SHP77 (cell line): Measurements from ENCODE around the gene RAB27A.
"Not testable (repeated sequence)": the region's sequence is repeated elsewhere in the genome, so short reads cannot be mapped to it uniquely, and the experiment has no call there.

Source experiments
- DNase-seq, 2 experiments: peaks; one replicate each; lab custom pipeline; 2025; lab: John Stamatoyannopoulos, UW

The RAB27A gene

DNA sequence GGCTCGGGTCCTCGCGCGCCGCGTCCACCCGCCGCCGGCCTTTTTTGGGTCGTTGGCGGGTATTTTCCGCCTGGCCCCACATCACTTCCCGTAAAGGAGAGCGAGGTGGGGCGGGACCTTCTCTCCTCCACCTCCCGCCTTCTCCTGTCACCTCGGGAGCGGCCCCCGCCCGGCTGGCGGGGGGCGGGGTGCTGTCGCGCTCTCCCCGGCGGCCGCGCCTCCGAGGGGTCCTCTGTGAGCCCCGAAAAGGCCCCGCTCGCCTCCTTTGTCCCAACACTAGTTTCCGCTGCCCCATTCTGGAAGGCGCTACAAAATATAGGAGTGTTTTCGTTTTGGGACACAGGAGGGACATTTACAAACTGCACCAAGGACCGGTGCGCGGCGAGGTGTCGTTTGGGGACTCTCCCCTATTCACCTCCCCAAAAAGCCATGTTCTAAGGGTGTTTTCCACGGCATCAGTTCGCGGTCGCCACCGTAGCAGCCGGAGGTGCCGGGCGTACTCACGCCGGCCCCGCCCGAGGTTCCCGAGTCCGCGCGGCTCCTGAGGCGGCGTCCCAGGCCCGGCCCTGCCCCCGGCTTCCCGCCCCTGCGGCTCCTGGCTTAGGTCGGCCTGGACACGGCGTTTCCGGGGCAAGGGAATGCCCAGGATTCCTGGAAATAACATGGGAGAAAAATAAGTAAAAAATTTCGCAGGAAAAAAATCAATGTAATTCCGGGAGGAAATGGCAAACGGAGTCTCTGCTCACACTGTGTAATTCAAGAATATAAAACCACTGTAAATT, at the start of gene RAB27A:
Gene RAB27A (minus strand): TSS at position 68 of the 782 bp plus-strand sequence. CDS start 54,879 bp downstream, outside the sequence.
- peak; percentile 37 to 73 for DNase-seq

DNA sequence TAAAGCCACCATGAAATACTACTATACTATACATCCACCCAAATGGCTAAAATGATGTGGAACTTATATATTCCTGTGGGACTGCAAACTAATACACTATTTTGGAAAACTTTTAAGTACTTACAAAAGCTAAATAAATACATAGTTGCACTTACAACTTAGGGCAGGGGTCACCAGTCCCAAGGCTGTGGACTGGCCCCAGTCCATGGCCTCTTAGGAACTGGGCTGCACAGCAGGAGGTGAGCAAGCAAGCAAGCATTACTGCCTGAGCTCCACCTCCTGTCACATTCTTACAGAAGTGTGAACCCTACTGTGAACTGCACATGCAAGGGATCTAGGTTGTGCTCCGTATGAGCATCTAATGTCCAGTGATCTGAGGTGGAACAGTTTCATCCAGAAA, 47.5 kb upstream of the RAB27A start:
- DNase-seq = no peak

DNA sequence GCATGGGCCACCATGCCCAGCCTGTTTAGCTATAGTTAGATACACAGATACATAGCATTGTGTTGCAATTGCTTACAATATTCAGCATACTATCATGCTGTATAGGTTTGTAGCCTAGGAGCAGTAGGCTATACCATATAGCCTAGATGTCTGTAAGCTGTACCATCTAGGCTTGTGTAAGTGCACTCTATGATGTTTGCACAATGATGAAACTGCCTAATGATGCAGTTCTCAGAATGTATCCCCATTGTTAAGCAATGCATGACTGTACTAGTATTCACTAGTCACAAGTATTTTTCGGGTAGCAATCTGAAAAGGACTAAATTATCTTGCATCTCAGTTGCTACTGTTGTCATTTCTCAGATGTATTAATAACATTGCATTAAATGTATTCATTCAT, 45.4 kb upstream of the RAB27A start:
- no peak for DNase-seq

DNA sequence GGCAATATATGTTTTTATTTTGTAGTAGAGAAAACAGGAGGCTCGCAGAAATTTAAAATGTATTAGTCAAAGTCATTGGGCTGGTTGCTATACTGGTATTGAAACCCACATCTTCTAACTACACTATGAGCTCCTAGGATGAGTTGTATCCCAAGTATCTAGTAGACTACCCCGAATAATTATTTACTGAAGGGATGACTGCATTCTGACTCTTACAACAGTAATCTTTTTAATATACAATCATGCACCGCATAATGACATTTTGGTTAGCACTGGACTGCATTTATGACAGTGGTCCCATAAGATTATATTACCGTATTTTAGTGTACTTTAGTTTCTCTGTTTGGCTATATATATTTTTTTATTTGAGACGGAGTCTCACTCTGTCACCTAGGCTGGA, 44.8 kb upstream of the RAB27A start:
- no peak for DNase-seq

DNA sequence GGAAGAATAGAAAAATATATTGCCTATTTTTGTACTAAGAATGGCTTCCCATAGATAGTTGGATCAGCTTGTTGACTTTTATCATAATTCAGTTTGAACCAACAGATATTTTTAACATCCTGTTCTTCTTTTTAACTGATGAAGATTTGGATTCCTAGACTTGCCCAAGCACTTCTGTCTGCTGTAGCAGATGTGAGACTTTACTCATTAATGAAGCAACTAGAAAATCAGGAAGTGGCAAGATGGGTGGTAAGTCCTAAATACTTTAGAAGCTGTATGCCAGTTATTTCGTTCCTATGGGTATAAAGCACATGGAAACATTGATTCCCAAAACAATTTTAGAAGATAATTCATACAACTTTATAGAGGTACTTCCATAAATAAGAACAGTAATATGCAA, 37.8 kb upstream of the RAB27A start:
- DNase-seq = no peak

DNA sequence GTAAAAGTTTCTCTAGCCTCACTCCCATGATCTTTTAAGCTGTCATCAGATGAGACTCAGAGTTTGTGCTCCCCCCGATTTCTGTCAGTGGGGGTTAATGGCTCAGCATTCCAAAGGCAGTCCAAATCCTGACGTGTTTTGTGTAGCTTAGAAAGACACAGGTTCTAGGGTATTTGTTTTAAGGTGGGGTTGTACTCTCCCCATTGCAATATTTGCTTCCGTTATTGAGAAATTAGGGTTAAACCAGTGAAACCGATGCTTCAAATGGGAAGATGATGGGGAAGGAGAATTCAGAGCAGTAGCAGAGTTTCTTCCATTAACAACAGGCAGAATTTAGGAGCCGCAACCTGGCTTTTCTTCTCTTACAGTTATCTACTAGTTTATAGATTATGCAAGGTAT, 32.9 kb upstream of the RAB27A start:
- no peak for DNase-seq

DNA sequence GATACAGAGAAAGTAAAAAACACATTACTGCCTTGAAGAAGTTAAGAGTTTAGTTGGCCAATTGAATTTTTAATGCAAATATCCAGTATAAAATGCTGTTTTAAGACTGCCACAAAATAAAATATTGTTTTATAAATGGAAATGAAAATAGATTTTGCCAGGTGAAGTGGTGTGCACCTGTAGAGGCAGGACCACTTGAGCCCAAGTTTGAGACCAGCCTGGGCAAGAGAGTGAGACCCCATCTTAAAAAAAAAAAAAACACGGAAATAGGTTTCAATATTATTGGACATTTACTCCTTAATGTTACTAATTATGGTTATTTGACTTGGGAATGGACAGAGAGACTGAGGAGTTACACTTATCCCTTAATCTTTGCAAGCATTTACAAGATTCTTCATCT, 31.4 kb upstream of the RAB27A start:
- no peak for DNase-seq

DNA sequence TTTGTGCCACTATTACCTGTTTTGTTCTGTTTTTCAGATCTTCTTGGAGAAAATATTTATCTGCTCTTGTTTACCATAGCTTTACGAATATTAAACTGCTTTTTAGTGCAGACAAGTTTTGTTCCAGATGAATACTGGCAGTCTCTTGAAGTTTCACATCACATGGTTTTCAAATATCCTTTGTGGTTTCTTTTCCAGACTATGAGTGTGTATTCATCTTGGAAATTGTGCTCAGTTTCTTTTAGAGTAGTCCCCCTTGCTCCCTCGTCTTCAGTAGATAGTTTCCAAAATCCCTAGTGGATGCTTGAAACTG, 30.6 kb upstream of the RAB27A start:
- DNase-seq = no peak

DNA sequence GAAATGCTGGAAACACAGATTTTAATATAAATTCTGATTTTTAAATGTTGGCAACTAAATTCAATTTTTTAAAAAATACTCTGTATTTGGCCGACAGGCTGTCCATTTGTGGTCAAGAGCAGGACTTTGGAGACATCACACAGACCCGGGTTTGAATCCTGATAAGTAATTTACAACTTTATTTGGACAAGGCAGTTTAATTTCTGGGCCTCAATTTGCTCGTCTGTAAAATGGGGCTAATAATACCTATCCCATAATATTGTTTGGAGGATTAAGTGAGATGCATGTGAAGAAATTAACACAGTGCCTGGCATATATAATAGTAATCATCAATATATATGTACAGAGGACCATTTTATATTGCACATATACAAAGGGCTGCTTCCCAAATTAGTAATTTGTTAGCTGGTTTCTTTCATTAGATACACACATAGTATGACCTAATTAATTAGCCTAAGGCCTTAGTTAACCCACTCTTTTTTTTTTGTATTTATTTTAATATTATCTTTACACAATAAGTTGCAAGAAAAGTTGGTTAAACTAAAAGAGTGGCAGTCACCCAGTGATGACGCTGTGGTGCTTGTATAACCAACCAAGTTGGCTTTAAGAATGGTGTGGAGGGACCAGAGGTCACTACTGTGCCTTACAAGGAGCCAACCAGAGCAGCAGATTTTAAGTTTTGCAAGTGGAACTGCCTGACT, 30.1 kb upstream of the RAB27A start:
- no peak for DNase-seq

DNA sequence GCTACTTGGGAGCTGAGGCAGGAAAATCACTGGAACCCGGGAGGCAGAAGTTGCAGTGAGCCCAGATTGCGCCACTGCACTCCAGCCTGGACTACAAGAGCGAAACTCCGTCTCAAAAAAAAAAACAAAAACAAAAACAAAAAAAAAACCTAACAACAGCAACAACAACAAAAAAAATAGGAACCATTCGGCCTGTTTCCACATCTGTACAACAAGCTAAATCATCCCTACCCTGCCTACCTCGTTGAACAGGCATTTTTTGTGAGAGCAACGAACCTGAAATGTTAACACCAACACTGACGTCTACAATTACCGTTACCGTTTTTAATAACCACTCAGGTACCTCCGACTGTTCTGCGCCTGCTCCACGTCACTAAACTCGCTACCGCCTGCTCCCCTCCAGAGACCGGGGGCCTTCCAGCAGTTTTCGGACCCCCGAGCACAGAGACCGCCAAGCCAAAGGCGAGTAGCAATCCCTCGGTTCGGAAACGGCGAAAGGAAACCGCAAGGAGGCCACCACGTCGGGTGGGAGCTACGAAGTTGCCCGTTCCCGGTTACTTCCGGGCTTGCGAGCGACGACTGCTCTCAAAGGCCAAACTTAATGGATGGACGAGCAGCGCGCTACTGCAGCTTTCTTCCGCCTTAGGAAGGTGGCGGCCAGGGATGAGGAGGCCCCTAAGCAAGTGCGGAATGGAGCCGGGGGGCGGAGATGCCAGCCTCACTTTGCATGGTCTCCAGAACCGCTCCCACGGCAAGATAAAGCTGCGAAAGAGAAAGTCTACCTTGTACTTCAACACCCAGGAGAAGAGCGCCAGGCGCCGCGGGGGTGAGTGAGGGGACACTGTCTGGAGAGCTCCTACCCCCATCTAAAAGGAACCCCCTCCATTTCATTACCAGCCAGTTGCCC, 29.2 kb upstream of the RAB27A start, which contains the start of the genes PIGB and PIGBOS1:
Gene PIGB (plus strand): TSS at position 635 of the 907 bp plus-strand sequence. CDS start 29 bp downstream, at position 664.
Gene PIGBOS1 (minus strand): TSS at position 536 of the 907 bp plus-strand sequence. CDS start 1,331 bp downstream, outside the sequence.
- DNase-seq = peak; percentile 82 to 83

DNA sequence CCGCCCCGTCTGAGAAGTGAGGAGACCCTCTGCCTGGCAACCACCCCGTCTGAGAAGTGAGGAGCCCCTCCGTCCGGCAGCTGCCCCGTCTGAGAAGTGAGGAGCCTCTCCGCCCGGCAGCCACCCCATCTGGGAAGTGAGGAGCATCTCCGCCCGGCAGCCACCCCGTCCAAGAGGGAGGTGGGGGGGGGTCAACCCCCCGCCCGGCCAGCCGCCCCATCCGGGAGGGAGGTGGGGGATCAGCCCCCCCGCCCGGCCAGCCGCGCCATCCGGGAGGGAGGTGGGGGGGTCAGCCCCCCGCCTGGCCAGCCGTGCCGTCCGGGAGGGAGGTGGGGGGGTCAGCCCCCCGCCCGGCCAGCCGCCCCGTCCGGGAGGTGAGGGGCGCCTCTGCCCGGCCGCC, 13.2 kb upstream of the RAB27A start:
- not testable (repeated sequence) for DNase-seq

DNA sequence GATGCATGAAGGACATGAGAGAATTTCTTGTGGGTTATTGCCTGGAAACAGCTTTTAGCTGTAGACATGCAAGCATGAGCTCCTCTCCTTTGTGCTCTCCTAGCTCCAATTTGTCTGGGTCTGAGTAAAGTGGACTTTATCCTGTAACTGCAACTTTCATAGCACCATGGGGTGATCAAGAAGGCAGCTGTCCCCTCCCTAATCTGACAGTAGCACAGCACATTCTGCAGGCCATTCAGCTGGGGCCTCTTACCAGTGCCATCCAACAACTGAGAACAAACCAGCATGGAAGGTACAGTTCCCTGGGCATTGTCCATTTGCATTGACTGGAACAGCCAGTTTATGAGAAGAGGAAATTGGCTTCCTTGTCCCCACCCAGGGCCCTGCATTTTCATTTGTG, 7.7 kb upstream of the RAB27A start:
- no peak for DNase-seq

DNA sequence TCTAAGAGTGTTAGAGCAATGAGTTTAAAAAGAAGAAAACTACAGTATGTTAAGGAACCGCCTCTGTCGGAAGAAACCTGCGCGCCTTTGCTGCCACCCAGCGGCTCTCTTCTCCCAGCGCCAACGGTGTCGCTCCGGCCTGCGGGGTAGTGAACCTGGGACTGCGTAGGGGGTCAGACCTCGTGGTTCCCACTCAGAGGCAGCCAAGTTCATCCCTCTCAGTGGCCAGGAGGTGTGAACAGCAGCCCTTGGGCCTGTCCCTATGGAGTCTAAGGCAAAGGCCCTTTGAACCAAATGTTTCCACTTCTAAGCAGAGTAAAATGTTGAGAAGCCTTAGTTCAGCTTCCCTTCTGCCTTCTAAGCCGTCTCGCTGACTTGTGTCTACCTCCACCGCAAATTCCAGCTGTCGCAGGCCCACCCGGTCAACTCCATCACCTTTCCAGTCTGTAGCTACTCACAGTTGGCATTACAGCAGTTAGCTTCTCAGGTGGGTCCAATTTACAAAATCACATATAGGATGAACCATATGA, 980 bp upstream of the RAB27A start:
- peak; percentile 31 to 72 for DNase-seq

DNA sequence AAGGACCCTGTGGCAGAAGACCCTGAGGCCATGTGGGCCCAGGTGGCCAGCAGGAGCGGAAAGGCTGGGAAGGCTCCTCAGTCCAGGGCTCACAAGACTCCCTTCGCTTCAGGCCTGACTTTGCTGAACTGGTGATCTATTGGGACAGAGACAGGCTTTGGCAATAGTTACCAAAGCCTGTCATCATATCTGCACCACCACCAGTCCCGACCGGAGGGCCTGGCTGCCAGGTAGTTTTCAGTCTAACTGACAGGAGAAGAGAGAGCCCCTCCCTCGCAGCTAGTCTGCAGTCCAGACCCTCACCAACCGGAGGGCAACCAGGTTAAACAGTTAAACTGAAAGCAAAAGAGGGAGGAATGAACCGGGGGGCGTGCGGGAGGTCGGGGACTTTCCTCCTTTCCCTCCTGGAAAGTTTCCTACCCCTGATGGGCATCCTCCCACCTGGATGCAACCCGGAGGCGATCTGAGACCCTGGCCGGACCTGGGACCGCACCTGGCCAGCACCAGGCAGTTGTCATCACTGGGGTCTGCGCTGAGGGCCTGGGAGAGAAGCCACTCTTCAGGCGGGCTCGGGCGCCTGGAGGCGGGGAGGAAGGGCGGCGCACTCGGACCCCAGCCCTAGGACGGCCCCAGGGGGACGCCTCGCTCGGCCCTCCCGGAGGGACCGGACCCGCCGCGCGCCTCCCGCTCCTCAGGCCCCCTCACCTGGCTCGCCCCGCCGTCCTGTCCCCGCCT, 435 bp downstream of the RAB27A start:
- peak; percentile 10 to 18 for DNase-seq

DNA sequence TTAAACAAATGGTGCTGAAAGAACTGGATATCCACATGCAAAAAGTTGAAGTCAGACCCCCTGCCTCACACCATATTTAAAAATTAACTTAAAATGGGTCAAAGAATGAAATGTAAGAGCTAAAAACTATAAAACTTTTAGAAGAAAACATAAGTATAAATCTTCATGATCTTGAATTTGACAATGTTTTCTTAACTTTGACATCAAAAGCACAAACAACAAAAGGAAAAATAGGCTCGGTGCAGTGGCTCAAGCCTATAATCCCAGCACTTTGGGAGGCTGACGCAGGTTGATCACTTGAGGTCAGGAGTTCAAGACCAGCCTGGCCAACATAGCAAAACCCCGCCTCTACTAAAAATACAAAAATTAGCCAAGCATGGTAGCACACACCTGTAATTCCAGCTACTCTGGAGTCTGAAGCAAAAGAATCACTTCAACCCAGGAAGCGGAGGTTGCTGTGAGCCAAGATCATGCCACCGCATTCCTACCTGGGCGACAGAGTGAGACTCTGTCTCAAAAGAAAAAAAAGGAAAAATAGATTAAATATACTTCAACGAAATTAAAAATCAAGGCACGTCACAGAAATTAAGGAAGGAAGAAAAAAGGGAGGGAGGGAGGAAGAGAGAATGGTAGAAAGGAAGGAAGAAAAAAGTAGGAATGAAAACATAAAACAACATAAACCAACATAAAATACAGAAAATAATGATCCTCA, 1.5 kb downstream of the RAB27A start:
- DNase-seq = no peak

DNA sequence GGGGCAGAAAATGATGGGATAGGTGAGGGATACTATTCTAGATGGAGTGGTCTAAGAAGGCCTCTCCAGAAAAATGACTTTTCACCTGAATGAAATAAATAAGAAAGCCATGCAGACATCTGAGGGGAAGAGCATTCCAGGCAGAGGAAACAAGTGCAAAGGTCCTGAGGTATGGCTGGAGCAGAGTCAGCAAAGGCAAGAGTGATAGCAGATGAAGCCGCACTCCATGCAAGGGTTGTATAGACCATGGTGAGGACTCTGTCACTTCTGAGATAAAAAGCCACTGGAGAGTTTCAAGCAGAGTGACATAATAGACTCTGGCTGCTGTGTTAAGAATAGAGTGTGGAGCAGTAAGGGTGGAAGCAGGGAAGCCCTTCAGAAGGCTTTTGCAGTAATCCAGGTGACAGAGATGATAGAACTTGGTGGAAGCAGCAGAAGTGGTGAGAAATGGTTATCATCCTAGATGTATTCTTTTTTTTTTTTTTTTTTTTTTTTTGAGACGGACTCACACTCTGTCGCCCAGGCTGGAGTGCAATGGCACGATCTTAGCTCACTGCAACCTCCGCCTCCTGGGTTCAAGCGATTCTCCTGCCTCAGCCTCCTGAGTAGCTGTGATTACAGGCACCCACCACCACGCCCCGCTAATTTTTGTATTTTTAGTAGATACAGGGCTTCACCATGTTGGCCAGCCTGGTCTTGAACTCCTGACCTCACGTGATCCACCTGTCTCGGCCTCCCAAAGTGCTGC, 3.0 kb downstream of the RAB27A start:
- DNase-seq = not testable (repeated sequence)

DNA sequence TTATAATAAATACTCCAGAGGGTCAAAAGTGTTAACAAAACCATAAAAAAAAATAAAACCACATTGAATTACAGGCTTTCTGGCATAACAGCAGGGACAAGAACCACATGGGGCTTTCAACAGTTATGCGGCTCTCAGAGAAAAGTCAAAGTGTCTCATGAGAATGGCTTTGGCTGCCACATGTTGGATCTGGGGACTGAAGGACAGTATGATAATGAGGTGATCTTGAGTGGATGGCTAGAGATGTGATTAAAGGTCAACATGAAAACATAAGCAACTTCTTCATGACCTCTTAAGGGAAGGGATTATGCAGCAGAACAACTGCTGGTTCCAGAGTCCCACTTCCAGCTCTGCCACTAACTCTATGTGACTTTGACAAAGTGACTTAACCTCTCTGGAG, 5.2 kb downstream of the RAB27A start:
- no peak for DNase-seq

DNA sequence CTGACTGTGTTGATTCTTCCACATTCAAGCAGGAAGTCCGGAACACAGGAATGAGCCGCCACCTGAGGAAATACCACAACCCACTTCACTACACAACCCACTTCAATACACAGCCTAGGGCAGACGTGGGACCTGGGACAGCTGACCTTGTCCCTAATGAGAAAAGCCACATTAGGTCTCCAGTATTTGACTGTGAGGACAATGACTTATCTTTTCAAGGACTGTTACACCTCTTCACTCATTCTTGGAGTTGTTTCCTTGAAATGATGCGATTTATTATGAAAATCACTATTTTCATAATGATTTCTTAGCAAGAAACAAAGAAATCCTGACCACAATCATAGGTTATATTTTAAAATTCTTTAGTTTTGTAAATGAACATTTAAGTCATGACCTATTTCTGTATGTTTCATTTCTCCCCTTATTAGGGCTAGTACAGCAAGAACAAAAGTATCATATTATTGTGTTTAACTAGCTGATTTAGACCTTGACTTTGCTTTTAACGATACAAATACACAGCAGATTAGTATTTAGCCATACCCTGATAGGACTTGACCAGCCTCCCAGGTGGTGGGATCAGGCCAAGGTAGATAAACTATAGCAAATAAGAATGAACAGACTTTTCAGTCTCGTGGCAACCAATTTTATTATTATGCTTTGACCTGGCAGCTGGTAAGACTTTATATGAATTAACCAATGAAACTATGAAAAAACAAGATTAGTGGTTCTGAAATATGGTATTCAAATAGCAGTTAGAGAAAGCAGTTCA, 6.0 kb downstream of the RAB27A start:
- no peak for DNase-seq

DNA sequence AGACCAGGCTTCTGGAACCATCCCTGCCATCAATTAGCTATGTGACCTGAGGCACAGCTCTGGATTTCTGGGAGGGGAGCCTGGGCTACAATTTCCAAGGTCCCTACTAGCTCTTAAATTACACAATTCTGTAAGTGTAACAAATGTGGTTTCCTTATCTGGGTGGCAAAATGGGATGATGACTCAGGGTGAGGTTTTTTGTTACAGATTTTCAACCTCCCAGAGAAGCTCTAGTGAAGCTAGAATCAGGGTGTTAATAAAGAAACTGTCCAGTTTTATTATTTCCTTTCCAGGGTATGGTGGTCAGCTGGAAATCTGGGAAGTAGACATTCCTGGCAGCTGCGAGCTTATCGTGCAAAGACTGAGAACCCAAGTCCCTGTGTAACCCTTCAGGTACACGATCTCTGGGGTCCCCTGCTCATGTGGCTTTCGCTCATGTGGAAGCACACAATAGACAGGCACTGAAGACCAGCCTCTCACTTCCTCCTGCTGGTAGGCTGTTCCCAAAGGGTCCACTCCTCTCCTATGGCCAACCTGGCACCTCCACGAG, 7.3 kb downstream of the RAB27A start:
- no peak for DNase-seq
